Measurements from ENCODE around the gene TNFRSF6B.
A peak's percentile ranks its signal among the peaks of the same experiment; 100 is the strongest.

The TNFRSF6B gene

GRCh38 chr20:63686492-63687321 is 9.7 kb upstream of the TNFRSF6B start:
- DNase-seq, result peak; percentile 43

- no peak for DNase-seq
Measured at GRCh38 chr20:63687419-63688178, 8.9 kb upstream of the TNFRSF6B start.

DNA sequence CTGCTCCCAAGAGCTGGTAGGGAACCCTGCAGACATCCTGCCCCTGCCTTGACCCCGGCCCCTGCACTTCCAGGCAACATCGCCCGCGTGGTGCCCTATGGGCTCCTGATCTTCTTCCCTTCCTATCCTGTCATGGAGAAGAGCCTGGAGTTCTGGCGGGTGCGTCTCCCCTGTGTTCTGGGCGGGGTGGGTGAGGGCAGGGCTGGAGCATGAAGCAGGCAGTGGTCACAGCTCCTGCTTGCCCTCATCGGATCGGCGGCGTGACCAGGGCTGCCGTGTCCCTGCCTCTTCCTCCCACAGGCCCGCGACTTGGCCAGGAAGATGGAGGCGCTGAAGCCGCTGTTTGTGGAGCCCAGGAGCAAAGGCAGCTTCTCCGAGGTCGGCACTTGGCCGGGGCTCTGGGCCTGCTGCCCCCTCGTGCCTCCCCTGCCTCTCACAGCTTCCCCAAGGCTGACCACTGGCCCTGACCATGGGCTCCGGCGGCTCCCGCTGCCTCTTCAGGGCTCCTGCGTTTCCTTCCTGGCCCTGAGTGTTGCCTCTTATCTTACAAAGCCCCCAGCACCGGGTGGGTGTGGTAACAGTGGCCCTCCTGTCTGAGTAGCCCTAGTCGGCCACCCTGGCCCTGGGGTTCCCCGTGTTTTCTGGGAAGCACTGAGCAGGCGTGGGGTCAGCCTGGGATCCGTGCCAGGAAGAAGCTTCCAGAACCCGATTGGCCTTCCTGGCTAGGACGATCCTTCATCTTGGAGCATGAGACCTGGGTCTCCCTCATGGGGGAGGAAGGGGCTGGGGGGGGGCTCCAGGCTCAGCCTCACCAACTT is 8.0 kb upstream of the TNFRSF6B start:
- no peak for DNase-seq

DNA sequence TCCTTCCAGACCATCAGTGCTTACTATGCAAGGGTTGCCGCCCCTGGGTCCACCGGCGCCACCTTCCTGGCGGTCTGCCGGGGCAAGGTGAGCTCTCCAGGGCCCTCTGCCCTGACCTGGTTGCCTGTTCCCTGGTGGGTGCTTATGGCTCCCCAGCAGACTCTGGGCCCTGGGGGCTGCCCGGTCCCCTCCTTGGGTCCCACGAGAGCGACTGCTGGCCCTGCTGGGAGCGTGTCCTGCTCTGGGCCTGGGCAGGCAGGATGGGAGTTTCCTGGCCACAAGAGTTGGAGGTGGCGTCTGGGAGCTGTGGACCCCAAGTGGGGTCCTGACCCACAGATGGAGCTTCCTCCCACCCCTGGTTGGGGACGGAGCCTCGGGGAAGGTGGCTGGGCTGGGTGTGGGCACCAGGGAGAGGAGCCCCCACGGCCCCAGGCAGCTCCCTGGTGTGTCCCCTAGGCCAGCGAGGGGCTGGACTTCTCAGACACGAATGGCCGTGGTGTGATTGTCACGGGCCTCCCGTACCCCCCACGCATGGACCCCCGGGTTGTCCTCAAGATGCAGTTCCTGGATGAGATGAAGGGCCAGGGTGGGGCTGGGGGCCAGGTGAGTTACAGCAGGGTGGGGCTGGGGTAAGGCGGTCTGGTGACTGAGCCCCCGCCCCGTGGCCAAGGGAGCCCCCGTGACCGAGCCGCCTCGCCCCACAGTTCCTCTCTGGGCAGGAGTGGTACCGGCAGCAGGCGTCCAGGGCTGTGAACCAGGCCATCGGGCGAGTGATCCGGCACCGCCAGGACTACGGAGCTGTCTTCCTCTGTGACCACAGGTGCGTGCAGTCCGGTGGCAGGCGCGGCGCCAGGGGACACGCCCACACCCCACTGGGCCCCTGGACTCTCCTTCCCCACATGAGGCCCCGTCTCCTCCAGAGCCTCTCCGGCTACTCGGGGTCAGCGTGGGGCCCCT is 7.1 kb upstream of the TNFRSF6B start:
- no peak for DNase-seq

- no peak for DNase-seq
Measured at GRCh38 chr20:63690003-63690897, 6.2 kb upstream of the TNFRSF6B start.

- DNase-seq, result no peak
Measured at GRCh38 chr20:63690898-63691710, 5.3 kb upstream of the TNFRSF6B start.

GRCh38 chr20:63691711-63692435 is 4.6 kb upstream of the TNFRSF6B start:
- no peak for DNase-seq

DNA sequence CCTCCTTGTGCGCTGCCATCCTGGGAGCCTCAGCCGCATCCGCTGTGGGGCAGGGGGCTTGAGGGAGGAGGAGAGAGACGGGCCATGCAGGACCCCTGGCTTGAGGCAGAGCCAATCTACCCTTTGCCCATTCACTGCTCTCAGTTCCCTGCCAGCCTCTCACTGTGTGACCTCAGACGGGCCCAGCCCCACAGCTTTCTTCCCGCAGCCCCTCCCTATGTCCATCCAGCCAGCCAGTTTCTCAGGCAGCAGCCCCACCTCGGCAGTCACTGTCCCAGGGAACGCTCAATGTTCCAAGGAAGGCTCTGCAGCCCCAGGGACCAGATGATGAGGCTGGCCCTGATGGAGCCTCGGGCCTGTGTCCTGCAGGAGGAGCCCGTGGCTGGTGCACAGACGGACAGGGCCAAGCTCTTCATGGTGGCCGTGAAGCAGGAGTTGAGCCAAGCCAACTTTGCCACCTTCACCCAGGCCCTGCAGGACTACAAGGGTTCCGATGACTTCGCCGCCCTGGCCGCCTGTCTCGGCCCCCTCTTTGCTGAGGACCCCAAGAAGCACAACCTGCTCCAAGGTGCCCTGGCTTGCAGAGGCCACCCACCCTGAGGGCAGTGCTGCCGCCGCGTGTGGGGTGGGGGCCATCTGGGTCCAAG is 3.9 kb upstream of the TNFRSF6B start:
- DNase-seq, result no peak

DNA sequence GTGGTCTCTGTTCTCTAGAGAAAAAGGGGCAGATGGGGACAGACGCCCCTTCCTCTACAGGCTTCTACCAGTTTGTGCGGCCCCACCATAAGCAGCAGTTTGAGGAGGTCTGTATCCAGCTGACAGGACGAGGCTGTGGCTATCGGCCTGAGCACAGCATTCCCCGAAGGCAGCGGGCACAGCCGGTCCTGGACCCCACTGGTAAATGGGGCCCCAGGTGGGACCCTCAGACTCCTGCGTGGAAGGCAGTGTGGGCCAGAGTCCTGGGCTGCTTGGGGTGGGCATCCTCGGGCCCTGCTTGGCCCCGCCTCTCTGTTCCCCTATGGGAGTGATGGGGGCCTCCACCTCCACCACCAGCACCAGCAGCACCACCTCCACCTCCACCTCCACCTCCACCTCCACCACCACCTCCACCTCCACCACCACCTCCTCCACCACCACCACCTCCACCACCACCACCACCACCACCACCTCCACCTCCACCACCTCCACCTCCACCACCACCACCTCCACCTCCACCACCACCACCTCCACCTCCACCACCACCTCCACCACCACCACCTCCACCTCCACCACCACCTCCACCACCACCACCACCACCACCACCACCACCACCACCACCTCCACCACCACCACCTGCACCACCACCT is 3.2 kb upstream of the TNFRSF6B start:
- DNase-seq, result no peak

DNA sequence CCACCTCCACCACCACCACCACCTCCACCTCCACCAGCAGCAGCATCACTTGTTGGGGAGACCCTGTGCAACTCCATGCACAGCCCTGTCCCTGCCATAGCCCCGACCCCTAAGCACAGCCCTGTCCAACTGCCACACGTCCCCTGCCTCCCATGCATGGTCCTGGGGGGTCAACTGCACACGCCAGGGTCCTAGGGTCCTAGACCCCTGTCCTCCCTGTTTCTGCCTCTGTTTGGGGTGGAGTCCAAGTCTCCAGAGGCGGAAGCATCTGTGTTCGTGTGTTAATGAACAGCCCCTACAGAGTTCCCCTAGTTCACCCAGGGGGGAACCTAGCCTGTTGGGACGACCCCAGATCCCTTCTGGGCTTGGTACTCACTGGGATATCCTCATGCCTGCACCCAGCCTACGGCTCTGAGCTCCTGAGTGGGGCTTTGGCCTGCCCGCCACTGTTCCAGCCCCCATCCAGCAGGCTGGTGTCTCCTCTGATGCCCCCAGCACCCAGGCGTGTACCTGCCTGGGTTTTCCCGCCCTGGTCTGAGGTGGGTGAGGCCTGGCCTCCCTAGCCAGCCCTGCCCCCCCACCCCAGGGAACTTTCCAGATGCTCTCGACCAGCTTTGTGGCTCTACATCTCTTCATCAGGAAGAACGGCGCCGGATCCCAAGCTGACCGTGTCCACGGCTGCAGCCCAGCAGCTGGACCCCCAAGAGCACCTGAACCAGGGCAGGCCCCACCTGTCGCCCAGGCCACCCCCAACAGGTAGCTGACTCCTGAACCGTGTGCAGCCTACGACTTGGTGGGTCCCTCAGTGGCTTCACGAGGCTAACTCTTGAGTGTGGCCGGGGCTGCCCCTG is 2.5 kb upstream of the TNFRSF6B start:
- DNase-seq, result no peak

- DNase-seq, result no peak
Measured at GRCh38 chr20:63694584-63695423, 1.6 kb upstream of the TNFRSF6B start.

GRCh38 chr20:63695424-63696305 is 787 bp upstream of the TNFRSF6B start:
- DNase-seq, result no peak

DNA sequence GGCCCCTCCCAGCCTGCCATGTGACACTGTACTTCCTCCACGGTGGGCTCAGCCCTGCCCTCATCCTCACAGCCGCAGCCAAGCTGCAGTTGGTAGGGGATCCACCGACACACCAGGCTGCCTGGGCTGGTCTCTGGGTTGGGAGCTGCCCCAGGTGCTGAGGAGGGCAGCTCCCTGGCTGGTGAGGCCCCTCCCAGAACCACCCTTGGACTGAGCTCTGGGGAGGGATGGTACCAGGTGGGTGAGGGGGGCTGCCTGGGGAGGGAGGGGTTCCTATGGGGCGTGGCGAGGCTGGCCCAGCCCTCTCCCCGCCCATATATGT is 185 bp upstream of the TNFRSF6B start:
- peak; percentile 36 for DNase-seq

DNA sequence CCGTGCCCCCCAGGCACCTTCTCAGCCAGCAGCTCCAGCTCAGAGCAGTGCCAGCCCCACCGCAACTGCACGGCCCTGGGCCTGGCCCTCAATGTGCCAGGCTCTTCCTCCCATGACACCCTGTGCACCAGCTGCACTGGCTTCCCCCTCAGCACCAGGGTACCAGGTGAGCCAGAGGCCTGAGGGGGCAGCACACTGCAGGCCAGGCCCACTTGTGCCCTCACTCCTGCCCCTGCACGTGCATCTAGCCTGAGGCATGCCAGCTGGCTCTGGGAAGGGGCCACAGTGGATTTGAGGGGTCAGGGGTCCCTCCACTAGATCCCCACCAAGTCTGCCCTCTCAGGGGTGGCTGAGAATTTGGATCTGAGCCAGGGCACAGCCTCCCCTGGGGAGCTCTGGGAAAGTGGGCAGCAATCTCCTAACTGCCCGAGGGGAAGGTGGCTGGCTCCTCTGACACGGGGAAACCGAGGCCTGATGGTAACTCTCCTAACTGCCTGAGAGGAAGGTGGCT is 960 bp downstream of the TNFRSF6B start:
- DNase-seq, result no peak

GRCh38 chr20:63697868-63698545 is 1.6 kb downstream of the TNFRSF6B start:
- DNase-seq, result no peak

All from CD4-positive, alpha-beta T cell treated with Interleukin-6 for 4 hours (primary cell).